ENCODE measurements around the gene FOLR2. TPM values are rescaled to one million over a fixed set of nuclear protein-coding genes. Genes with fewer than 3 reads are reported as not detected.

The FOLR2 gene
- total RNA-seq, 1 experiment from 2014 or later: not detected

GRCh38 chr11:72259490-72259889 lies 42.9 kb downstream of the FOLR2 start:
- BruUV-seq (replicated peaks): no TSS peak
- CTCF ChIA-PET: interaction anchor here (0.5 kb wide), 2 partner anchors 235 to 239 kb away, joined by 3 to 4 read pairs; no protein-coding TSS in a partner anchor
- POLR2A ChIA-PET: no interaction called here
- Histone ChIP-seq H3K27ac (ENCODE audit: low read length) (no peak overlapping the region), H3K27me3 (ENCODE audit: control insufficient read depth, insufficient read depth, low read length) (peaks cover 13% of the 10 kb centered on the region), H3K36me3 (ENCODE audit: control insufficient read depth, insufficient read depth, low read length) (no peaks in the 10 kb centered on the region), H3K9me3 (ENCODE audit: control insufficient read depth, insufficient read depth, low read depth, low read length) (no peaks in the 10 kb centered on the region), H3K4me1 (ENCODE audit: control insufficient read depth, insufficient read depth, low read length) (no peaks in the 10 kb centered on the region), H3K4me3 (ENCODE audit: low read depth in 2 of 2, low read length in 2 of 2) (no peak overlapping the region)
- TF ChIP-seq SIN3A (IDR thresholded peaks at IDR 0.05; ENCODE audit: borderline replicate concordance, insufficient read depth, low read depth, low read length) (no peak), POLR2AphosphoS5 (IDR thresholded peaks at IDR 0.05; ENCODE audit: low read depth, low read length) (no peak), TCF7L2 (IDR thresholded peaks at IDR 0.05; ENCODE audit: low read depth, low read length) (no peak)
- TF ChIP-seq, protein P1, sequence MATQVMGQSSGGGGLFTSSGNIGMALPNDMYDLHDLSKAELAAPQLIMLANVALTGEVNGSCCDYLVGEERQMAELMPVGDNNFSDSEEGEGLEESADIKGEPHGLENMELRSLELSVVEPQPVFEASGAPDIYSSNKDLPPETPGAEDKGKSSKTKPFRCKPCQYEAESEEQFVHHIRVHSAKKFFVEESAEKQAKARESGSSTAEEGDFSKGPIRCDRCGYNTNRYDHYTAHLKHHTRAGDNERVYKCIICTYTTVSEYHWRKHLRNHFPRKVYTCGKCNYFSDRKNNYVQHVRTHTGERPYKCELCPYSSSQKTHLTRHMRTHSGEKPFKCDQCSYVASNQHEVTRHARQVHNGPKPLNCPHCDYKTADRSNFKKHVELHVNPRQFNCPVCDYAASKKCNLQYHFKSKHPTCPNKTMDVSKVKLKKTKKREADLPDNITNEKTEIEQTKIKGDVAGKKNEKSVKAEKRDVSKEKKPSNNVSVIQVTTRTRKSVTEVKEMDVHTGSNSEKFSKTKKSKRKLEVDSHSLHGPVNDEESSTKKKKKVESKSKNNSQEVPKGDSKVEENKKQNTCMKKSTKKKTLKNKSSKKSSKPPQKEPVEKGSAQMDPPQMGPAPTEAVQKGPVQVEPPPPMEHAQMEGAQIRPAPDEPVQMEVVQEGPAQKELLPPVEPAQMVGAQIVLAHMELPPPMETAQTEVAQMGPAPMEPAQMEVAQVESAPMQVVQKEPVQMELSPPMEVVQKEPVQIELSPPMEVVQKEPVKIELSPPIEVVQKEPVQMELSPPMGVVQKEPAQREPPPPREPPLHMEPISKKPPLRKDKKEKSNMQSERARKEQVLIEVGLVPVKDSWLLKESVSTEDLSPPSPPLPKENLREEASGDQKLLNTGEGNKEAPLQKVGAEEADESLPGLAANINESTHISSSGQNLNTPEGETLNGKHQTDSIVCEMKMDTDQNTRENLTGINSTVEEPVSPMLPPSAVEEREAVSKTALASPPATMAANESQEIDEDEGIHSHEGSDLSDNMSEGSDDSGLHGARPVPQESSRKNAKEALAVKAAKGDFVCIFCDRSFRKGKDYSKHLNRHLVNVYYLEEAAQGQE (IDR thresholded peaks at IDR 0.05; ENCODE audit: insufficient read depth in 1 of 2, low read depth in 2 of 2, low read length in 1 of 2): no peak
- TF ChIP-seq, protein P2, sequence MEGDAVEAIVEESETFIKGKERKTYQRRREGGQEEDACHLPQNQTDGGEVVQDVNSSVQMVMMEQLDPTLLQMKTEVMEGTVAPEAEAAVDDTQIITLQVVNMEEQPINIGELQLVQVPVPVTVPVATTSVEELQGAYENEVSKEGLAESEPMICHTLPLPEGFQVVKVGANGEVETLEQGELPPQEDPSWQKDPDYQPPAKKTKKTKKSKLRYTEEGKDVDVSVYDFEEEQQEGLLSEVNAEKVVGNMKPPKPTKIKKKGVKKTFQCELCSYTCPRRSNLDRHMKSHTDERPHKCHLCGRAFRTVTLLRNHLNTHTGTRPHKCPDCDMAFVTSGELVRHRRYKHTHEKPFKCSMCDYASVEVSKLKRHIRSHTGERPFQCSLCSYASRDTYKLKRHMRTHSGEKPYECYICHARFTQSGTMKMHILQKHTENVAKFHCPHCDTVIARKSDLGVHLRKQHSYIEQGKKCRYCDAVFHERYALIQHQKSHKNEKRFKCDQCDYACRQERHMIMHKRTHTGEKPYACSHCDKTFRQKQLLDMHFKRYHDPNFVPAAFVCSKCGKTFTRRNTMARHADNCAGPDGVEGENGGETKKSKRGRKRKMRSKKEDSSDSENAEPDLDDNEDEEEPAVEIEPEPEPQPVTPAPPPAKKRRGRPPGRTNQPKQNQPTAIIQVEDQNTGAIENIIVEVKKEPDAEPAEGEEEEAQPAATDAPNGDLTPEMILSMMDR (IDR thresholded peaks at IDR 0.05): no peak
- ATAC-seq (no peak), DNase-seq (ENCODE audit: low read depth, low spot score) (no peak)
- in situ Hi-C loops (cut with HindIII; ENCODE audit: low pct_unique_long_range_greater_than_20kb, low sequenced_read_pairs): no loop called here
- intact Hi-C loops (cut with micrococcal nuclease; ENCODE audit: unreplicated experiment): no loop called here

- H3K9me3 ChIP-seq (ENCODE audit: control insufficient read depth, insufficient read depth, low read depth, low read length): no peaks in the 10 kb centered on the region
- H3K27me3 ChIP-seq (ENCODE audit: control insufficient read depth, insufficient read depth, low read length): peaks cover 7% of the 10 kb centered on the region
- in situ Hi-C loops (cut with HindIII; ENCODE audit: low pct_unique_long_range_greater_than_20kb, low sequenced_read_pairs): no loop called here
- ATAC-seq: no peak
- POLR2A ChIA-PET: no interaction called here
- BruUV-seq (replicated peaks): no TSS peak
- CTCF ChIA-PET: no interaction called here
- H3K36me3 ChIP-seq (ENCODE audit: control insufficient read depth, insufficient read depth, low read length): no peaks in the 10 kb centered on the region
- TF ChIP-seq, protein P2 (IDR thresholded peaks at IDR 0.05): no peak
- TF ChIP-seq TCF7L2 (IDR thresholded peaks at IDR 0.05; ENCODE audit: low read depth, low read length): no peak
- TF ChIP-seq, protein P1 (IDR thresholded peaks at IDR 0.05; ENCODE audit: insufficient read depth in 1 of 2, low read depth in 2 of 2, low read length in 1 of 2): no peak
- no peak for TF ChIP-seq SIN3A (IDR thresholded peaks at IDR 0.05; ENCODE audit: borderline replicate concordance, insufficient read depth, low read depth, low read length)
- no peak for TF ChIP-seq POLR2AphosphoS5 (IDR thresholded peaks at IDR 0.05; ENCODE audit: low read depth, low read length)
- no peak overlapping the region for H3K27ac ChIP-seq (ENCODE audit: low read length)
- H3K4me1 ChIP-seq (ENCODE audit: control insufficient read depth, insufficient read depth, low read length): no peaks in the 10 kb centered on the region
- no peak overlapping the region for H3K4me3 ChIP-seq (ENCODE audit: low read depth in 2 of 2, low read length in 2 of 2)
- no peak for DNase-seq (ENCODE audit: low read depth, low spot score)
- intact Hi-C loops (cut with micrococcal nuclease; ENCODE audit: unreplicated experiment): no loop called here
Observed at GRCh38 chr11:72260574-72260973, 44.0 kb downstream of the FOLR2 start.

All from Panc1 (cell line).